HG03045 (cell line): ENCODE data around the gene SRGAP1.
"Not testable (repeated sequence)": the region's sequence is repeated elsewhere in the genome, so short reads cannot be mapped to it uniquely, and the experiment has no call there.

ENCODE experiments used
- ATAC-seq: cut with Tn5 transposase; IDR thresholded peaks from one replicate; pipeline ENCODE4 v1.9.1; 2021; ENCODE audit warnings: mild to moderate bottlenecking, moderate library complexity; ENCODE audit not compliant: unreplicated experiment

The SRGAP1 gene

GRCh38 chr12:63999853-64000252, 155.4 kb downstream of the SRGAP1 start:
- ATAC-seq, result no peak

GRCh38 chr12:64001439-64001838, 156.9 kb downstream of the SRGAP1 start:
- ATAC-seq, result no peak

- ATAC-seq, result no peak
These were observed 160.1 kb downstream of the SRGAP1 start for GRCh38 chr12:64004641-64005040.

- ATAC-seq, result no peak
These were observed 161.8 kb downstream of the SRGAP1 start for GRCh38 chr12:64006211-64006825.

GRCh38 chr12:64007853-64008252, 163.4 kb downstream of the SRGAP1 start:
- ATAC-seq, result no peak

- ATAC-seq, result no peak
These were observed 164.1 kb downstream of the SRGAP1 start for GRCh38 chr12:64008596-64008995.

- peak; percentile 30 for ATAC-seq
These were observed 165.0 kb downstream of the SRGAP1 start for GRCh38 chr12:64009321-64010068.

GRCh38 chr12:64010069-64010686, 165.7 kb downstream of the SRGAP1 start:
- peak; percentile 80 for ATAC-seq

GRCh38 chr12:64016521-64016920, 172.0 kb downstream of the SRGAP1 start:
- ATAC-seq, result no peak

- not testable (repeated sequence) for ATAC-seq
These were observed 173.6 kb downstream of the SRGAP1 start for GRCh38 chr12:64018116-64018515.

GRCh38 chr12:64018524-64018923, 174.0 kb downstream of the SRGAP1 start:
- ATAC-seq, result no peak

GRCh38 chr12:64019101-64019500, 174.6 kb downstream of the SRGAP1 start:
- no peak for ATAC-seq

- no peak for ATAC-seq
These were observed 175.2 kb downstream of the SRGAP1 start for GRCh38 chr12:64019654-64020053.

- no peak for ATAC-seq
These were observed 180.9 kb downstream of the SRGAP1 start for GRCh38 chr12:64025174-64025958.

- no peak for ATAC-seq
These were observed 182.8 kb downstream of the SRGAP1 start for GRCh38 chr12:64027311-64027710.

- no peak for ATAC-seq
These were observed 184.0 kb downstream of the SRGAP1 start for GRCh38 chr12:64028541-64028940.

- ATAC-seq, result no peak
These were observed 184.7 kb downstream of the SRGAP1 start for GRCh38 chr12:64029013-64029857.

- no peak for ATAC-seq
These were observed 185.7 kb downstream of the SRGAP1 start for GRCh38 chr12:64030155-64030554.

GRCh38 chr12:64034056-64034455, 189.6 kb downstream of the SRGAP1 start:
- not testable (repeated sequence) for ATAC-seq

- ATAC-seq, result no peak
These were observed 190.5 kb downstream of the SRGAP1 start for GRCh38 chr12:64034901-64035576.
